Measurements from ENCODE around the gene ABCB11.

ABCB11 gene

GRCh38 chr2:169039702-169040101, 8.6 kb upstream of the ABCB11 start:
- no peak overlapping the region for H3K4me3 ChIP-seq (ENCODE audit: low read length in 2 of 2)
- no peaks in the 10 kb centered on the region for H3K36me3 ChIP-seq (ENCODE audit: control insufficient read depth in 2 of 2, insufficient read depth in 2 of 2, low read length in 2 of 2)
- H3K27ac ChIP-seq (ENCODE audit: low read length) = no peak overlapping the region
- H3K9me3 ChIP-seq (ENCODE audit: control insufficient read depth in 2 of 2, low read length in 2 of 2) = peaks cover 0 to 6% of the 10 kb centered on the region in 2 donors
- H3K27me3 ChIP-seq (ENCODE audit: control insufficient read depth in 1 of 2, insufficient read depth in 2 of 2, low read length in 2 of 2) = no peaks in the 10 kb centered on the region
- H3K9ac ChIP-seq (ENCODE audit: low read length in 2 of 2) = no peak overlapping the region
- no peaks in the 10 kb centered on the region for H3K4me1 ChIP-seq (ENCODE audit: control insufficient read depth, insufficient read depth, low read length)

- H3K27ac ChIP-seq (ENCODE audit: low read length) = no peak overlapping the region
- no peaks in the 10 kb centered on the region for H3K27me3 ChIP-seq (ENCODE audit: control insufficient read depth in 1 of 2, insufficient read depth in 2 of 2, low read length in 2 of 2)
- H3K4me3 ChIP-seq (ENCODE audit: low read length in 2 of 2) = no peak overlapping the region
- no peaks in the 10 kb centered on the region for H3K4me1 ChIP-seq (ENCODE audit: control insufficient read depth, insufficient read depth, low read length)
- H3K9me3 ChIP-seq (ENCODE audit: control insufficient read depth in 2 of 2, low read length in 2 of 2) = peaks cover 0 to 7% of the 10 kb centered on the region in 2 donors
- H3K9ac ChIP-seq (ENCODE audit: low read length in 2 of 2) = no peak overlapping the region
- no peaks in the 10 kb centered on the region for H3K36me3 ChIP-seq (ENCODE audit: control insufficient read depth in 2 of 2, insufficient read depth in 2 of 2, low read length in 2 of 2)
These were observed 7.2 kb upstream of the ABCB11 start for GRCh38 chr2:169038338-169038757.

- Histone ChIP-seq H3K9ac (ENCODE audit: low read length in 2 of 2) (no peak overlapping the region), H3K4me3 (ENCODE audit: low read length in 2 of 2) (no peak overlapping the region), H3K36me3 (ENCODE audit: control insufficient read depth in 2 of 2, insufficient read depth in 2 of 2, low read length in 2 of 2) (no peaks in the 10 kb centered on the region), H3K27ac (ENCODE audit: low read length) (no peak overlapping the region), H3K9me3 (ENCODE audit: control insufficient read depth in 2 of 2, low read length in 2 of 2) (peaks cover 0 to 6% of the 10 kb centered on the region in 2 donors), H3K27me3 (ENCODE audit: control insufficient read depth in 1 of 2, insufficient read depth in 2 of 2, low read length in 2 of 2) (no peaks in the 10 kb centered on the region), H3K4me1 (ENCODE audit: control insufficient read depth, insufficient read depth, low read length) (no peaks in the 10 kb centered on the region)
These were observed 5.8 kb upstream of the ABCB11 start for GRCh38 chr2:169036736-169037440.

DNA sequence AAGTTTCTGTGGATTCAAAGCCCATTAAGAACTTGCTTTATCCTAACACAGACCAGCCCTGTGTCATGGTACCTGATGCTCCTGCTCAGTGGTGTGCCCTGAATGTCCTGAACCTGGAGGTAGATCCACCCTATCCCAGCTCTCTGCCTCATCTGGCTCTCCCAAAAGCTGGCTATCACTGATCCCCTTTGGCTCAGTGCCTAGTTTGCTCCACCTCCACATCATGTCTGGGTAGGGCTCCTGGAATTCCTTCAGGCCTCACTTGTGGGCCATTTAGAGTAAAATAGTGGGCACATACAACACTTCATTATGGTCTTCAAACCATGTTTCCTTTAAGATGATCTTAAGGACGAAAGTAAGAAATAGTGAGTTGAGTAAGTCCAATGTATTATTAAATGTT, 4.8 kb upstream of the ABCB11 start:
- H3K27ac ChIP-seq (ENCODE audit: low read length) = no peak overlapping the region
- no peaks in the 10 kb centered on the region for H3K36me3 ChIP-seq (ENCODE audit: control insufficient read depth in 2 of 2, insufficient read depth in 2 of 2, low read length in 2 of 2)
- no peaks in the 10 kb centered on the region for H3K4me1 ChIP-seq (ENCODE audit: control insufficient read depth, insufficient read depth, low read length)
- H3K27me3 ChIP-seq (ENCODE audit: control insufficient read depth in 1 of 2, insufficient read depth in 2 of 2, low read length in 2 of 2) = no peaks in the 10 kb centered on the region
- peaks cover 0 to 6% of the 10 kb centered on the region in 2 donors for H3K9me3 ChIP-seq (ENCODE audit: control insufficient read depth in 2 of 2, low read length in 2 of 2)
- H3K4me3 ChIP-seq (ENCODE audit: low read length in 2 of 2) = no peak overlapping the region
- no peak overlapping the region for H3K9ac ChIP-seq (ENCODE audit: low read length in 2 of 2)

DNA sequence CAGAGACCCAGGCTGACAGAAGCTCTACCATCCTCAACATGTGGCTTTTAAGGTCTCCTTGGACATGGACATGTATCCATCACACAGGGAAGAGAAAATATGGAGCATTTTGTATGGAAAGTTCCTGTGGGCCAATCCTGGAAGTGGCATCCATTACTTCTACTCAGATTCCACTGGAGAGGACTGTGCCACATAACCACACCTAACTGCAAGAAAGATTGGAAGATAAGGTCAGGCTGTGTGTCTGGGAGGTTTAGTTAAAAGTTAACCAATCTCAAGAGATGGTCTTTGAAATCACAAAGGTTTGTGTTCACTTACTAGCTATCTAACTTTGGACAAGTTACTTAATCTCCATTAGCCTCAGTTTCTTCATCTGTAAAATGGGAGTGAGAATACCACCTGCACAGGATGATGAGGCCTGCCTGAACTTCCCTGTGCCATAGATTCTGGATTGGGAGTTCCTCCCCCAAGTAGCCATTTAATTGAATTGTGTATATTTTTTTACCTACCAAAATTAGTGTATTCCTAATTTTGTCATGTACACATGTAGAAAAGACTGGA, 3.9 kb upstream of the ABCB11 start:
- Histone ChIP-seq H3K9me3 (ENCODE audit: control insufficient read depth in 2 of 2, low read length in 2 of 2) (peaks cover 0 to 6% of the 10 kb centered on the region in 2 donors), H3K4me1 (ENCODE audit: control insufficient read depth, insufficient read depth, low read length) (no peaks in the 10 kb centered on the region), H3K36me3 (ENCODE audit: control insufficient read depth in 2 of 2, insufficient read depth in 2 of 2, low read length in 2 of 2) (no peaks in the 10 kb centered on the region), H3K4me3 (ENCODE audit: low read length in 2 of 2) (no peak overlapping the region), H3K27me3 (ENCODE audit: control insufficient read depth in 1 of 2, insufficient read depth in 2 of 2, low read length in 2 of 2) (no peaks in the 10 kb centered on the region), H3K9ac (ENCODE audit: low read length in 2 of 2) (no peak overlapping the region), H3K27ac (ENCODE audit: low read length) (no peak overlapping the region)

GRCh38 chr2:169034256-169034655, 3.1 kb upstream of the ABCB11 start:
- H3K27me3 ChIP-seq (ENCODE audit: control insufficient read depth in 1 of 2, insufficient read depth in 2 of 2, low read length in 2 of 2) = no peaks in the 10 kb centered on the region
- H3K9ac ChIP-seq (ENCODE audit: low read length in 2 of 2) = no peak overlapping the region
- H3K9me3 ChIP-seq (ENCODE audit: control insufficient read depth in 2 of 2, low read length in 2 of 2) = peaks cover 0 to 6% of the 10 kb centered on the region in 2 donors
- H3K27ac ChIP-seq (ENCODE audit: low read length) = no peak overlapping the region
- no peaks in the 10 kb centered on the region for H3K36me3 ChIP-seq (ENCODE audit: control insufficient read depth in 2 of 2, insufficient read depth in 2 of 2, low read length in 2 of 2)
- H3K4me3 ChIP-seq (ENCODE audit: low read length in 2 of 2) = no peak overlapping the region
- H3K4me1 ChIP-seq (ENCODE audit: control insufficient read depth, insufficient read depth, low read length) = no peaks in the 10 kb centered on the region

DNA sequence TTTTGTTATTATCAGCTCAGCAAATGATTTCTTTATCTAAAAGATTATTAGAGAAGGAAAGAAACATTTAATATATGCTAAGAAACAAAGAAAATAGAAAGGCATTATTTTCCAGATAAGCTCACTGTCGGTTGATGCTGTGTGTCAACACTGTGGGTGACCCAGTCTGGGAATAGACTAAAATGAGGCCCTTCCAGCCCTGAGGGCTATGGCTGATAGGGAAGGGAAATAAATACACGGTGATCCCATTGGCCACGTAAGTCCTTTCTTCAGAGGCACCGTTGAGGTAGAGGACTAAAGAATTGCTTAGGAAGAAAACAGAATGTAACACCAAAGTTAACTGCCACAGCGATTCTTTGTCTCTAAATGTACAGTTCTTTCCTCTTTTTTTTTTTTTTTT, 1.8 kb downstream of the ABCB11 start:
- Histone ChIP-seq H3K27ac (ENCODE audit: low read length) (no peak overlapping the region), H3K9ac (ENCODE audit: low read length in 2 of 2) (no peak overlapping the region), H3K4me1 (ENCODE audit: control insufficient read depth, insufficient read depth, low read length) (no peaks in the 10 kb centered on the region), H3K9me3 (ENCODE audit: control insufficient read depth in 2 of 2, low read length in 2 of 2) (peaks cover 0 to 6% of the 10 kb centered on the region in 2 donors), H3K4me3 (ENCODE audit: low read length in 2 of 2) (no peak overlapping the region), H3K36me3 (ENCODE audit: control insufficient read depth in 2 of 2, insufficient read depth in 2 of 2, low read length in 2 of 2) (no peaks in the 10 kb centered on the region), H3K27me3 (ENCODE audit: control insufficient read depth in 1 of 2, insufficient read depth in 2 of 2, low read length in 2 of 2) (no peaks in the 10 kb centered on the region)

DNA sequence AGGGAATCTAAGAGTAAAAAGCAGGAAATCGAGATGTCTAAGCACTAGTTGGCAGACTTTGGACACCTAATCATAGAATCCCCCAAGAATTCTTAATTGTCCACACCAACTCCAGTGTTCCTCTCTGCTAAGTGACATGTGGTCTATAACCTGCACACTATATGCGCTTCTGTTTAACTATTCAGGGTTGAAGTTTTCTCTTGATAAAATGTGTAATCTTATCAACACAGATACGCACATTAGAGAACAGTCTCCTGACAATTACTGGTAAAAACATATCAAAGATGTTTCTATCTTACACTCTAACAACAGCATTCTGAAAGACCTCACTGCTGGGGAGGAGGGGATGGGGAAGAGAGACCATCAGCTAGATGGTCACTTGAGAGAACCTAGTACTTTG, 3.9 kb downstream of the ABCB11 start:
- no peaks in the 10 kb centered on the region for H3K4me1 ChIP-seq (ENCODE audit: control insufficient read depth, insufficient read depth, low read length)
- no peak overlapping the region for H3K27ac ChIP-seq (ENCODE audit: low read length)
- H3K27me3 ChIP-seq (ENCODE audit: control insufficient read depth in 1 of 2, insufficient read depth in 2 of 2, low read length in 2 of 2) = no peaks in the 10 kb centered on the region
- no peak overlapping the region for H3K4me3 ChIP-seq (ENCODE audit: low read length in 2 of 2)
- no peaks in the 10 kb centered on the region for H3K36me3 ChIP-seq (ENCODE audit: control insufficient read depth in 2 of 2, insufficient read depth in 2 of 2, low read length in 2 of 2)
- H3K9me3 ChIP-seq (ENCODE audit: control insufficient read depth in 2 of 2, low read length in 2 of 2) = no peaks in the 10 kb centered on the region
- no peak overlapping the region for H3K9ac ChIP-seq (ENCODE audit: low read length in 2 of 2)

- H3K27ac ChIP-seq (ENCODE audit: low read length) = no peak overlapping the region
- no peaks in the 10 kb centered on the region for H3K4me1 ChIP-seq (ENCODE audit: control insufficient read depth, insufficient read depth, low read length)
- H3K27me3 ChIP-seq (ENCODE audit: control insufficient read depth in 1 of 2, insufficient read depth in 2 of 2, low read length in 2 of 2) = no peaks in the 10 kb centered on the region
- H3K9me3 ChIP-seq (ENCODE audit: control insufficient read depth in 2 of 2, low read length in 2 of 2) = no peaks in the 10 kb centered on the region
- no peaks in the 10 kb centered on the region for H3K36me3 ChIP-seq (ENCODE audit: control insufficient read depth in 2 of 2, insufficient read depth in 2 of 2, low read length in 2 of 2)
- H3K9ac ChIP-seq (ENCODE audit: low read length in 2 of 2) = no peak overlapping the region
- H3K4me3 ChIP-seq (ENCODE audit: low read length in 2 of 2) = no peak overlapping the region
These were observed 5.1 kb downstream of the ABCB11 start for GRCh38 chr2:169026056-169026455.

DNA sequence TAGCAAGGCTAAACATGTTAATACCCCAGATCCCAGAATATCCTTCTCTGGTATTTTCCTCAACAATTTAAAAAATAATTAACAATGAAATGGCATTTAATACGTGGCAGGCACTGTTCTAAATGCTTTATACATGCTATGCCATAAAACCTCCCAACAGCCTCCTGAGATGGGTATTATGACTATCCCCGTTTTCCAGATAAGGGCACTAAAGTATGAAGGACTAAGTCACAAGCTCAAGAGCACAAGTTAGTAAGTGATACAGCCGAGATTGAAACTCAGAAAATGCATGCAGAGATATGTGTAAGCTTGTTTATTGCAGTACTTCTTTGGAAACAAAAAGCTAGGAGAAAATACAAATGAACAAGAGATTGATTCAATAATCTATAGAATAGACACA, 8.0 kb downstream of the ABCB11 start:
- no peaks in the 10 kb centered on the region for H3K27me3 ChIP-seq (ENCODE audit: control insufficient read depth in 1 of 2, insufficient read depth in 2 of 2, low read length in 2 of 2)
- H3K27ac ChIP-seq (ENCODE audit: low read length) = no peak overlapping the region
- H3K4me1 ChIP-seq (ENCODE audit: control insufficient read depth, insufficient read depth, low read length) = no peaks in the 10 kb centered on the region
- no peak overlapping the region for H3K4me3 ChIP-seq (ENCODE audit: low read length in 2 of 2)
- no peaks in the 10 kb centered on the region for H3K36me3 ChIP-seq (ENCODE audit: control insufficient read depth in 2 of 2, insufficient read depth in 2 of 2, low read length in 2 of 2)
- H3K9me3 ChIP-seq (ENCODE audit: control insufficient read depth in 2 of 2, low read length in 2 of 2) = no peaks in the 10 kb centered on the region
- no peak overlapping the region for H3K9ac ChIP-seq (ENCODE audit: low read length in 2 of 2)

DNA sequence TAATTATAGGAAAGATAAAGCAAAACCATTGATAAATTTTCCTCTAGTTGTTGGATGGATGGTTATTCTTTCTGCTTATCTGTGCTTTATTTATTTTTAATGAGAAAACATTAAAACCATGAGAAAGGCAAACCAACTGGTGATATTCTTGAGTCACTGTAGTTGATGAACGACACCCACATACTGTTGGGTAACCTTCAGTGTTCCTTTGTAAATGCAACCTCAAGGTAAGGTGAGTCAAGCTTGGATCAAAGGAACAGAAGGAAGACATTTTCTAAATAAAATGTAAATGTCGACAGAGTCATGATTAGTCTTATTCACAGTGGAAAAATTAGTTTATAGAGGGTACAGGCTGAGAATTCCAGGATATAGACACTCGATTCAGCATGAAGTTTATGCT, 12.7 kb downstream of the ABCB11 start:
- Histone ChIP-seq H3K36me3 (ENCODE audit: control insufficient read depth in 2 of 2, insufficient read depth in 2 of 2, low read length in 2 of 2) (no peaks in the 10 kb centered on the region), H3K9me3 (ENCODE audit: control insufficient read depth in 2 of 2, low read length in 2 of 2) (no peaks in the 10 kb centered on the region), H3K9ac (ENCODE audit: low read length in 2 of 2) (no peak overlapping the region), H3K27me3 (ENCODE audit: control insufficient read depth in 1 of 2, insufficient read depth in 2 of 2, low read length in 2 of 2) (no peaks in the 10 kb centered on the region), H3K4me1 (ENCODE audit: control insufficient read depth, insufficient read depth, low read length) (no peaks in the 10 kb centered on the region), H3K27ac (ENCODE audit: low read length) (no peak overlapping the region), H3K4me3 (ENCODE audit: low read length in 2 of 2) (no peak overlapping the region)

Data from stomach smooth muscle (tissue), 2 donors.